Endothelial cell of umbilical vein (primary cell): Measurements from ENCODE around the gene NHLH2. TPM values are rescaled to one million over a fixed set of nuclear protein-coding genes. Genes with fewer than 3 reads are reported as not detected.

Experiments
- BruUV-seq: library from RNA; stranded (reverse); fragments of 400-500 nt; replicated peaks from 2 replicates; lab custom pipeline; 2021; lab: Mats Ljungman, UMichigan
- CTCF ChIA-PET: fragments of 300-600, 350-600 bp; sonication (Branson Sonifier 250); formaldehyde crosslinking; loops from one replicate; lab custom pipeline; 2021; ENCODE audit warnings: antibody characterized with exemption, inconsistent platforms; lab: Charles Lee
- POLR2A ChIA-PET: fragments of 300-600, 350-600 bp; sonication (Branson Sonifier 250); formaldehyde crosslinking; loops from one replicate; lab custom pipeline; 2021; ENCODE audit warnings: antibody characterized with exemption, inconsistent platforms; lab: Charles Lee
- DNase-seq: peaks from one replicate; pipeline ENCODE4 v3.0.0-alpha.2; 2011; ENCODE audit warnings: low read depth, low spot score
- FAIRE-seq: peaks from 2 replicates; lab custom pipeline; 2011; peaks lifted over from hg19 to GRCh38; lab: Jason Lieb, UNC
- H2AFZ ChIP-seq: 2 replicates; pipeline ENCODE4 v1.6.0; 2012; ENCODE audit warnings: low read depth, low read length, control low read depth, inconsistent platforms
- H3K27ac ChIP-seq: 2 replicates; pipeline ENCODE4 v1.5.1; 2011; ENCODE audit warnings: low read depth, mild to moderate bottlenecking, control low read depth, low read length, moderate library complexity; ENCODE audit not compliant: insufficient read depth
- H3K27me3 ChIP-seq, 2 experiments: 2 replicates each; pipeline versions ENCODE4 v1.6.0 to v1.6.1; 2011; ENCODE audit warnings: low read length in 2 of 2, mixed read lengths in 1 of 2; ENCODE audit not compliant: control insufficient read depth in 2 of 2, insufficient read depth in 2 of 2
- H3K36me3 ChIP-seq, 2 experiments: 2 replicates in 1 of 2; 3 replicates in 1 of 2; pipeline ENCODE4 v1.5.1; 2011; ENCODE audit warnings: low read length in 2 of 2, mild to moderate bottlenecking in 1 of 2, moderate library complexity in 1 of 2; ENCODE audit not compliant: control insufficient read depth in 2 of 2, insufficient read depth in 2 of 2; ENCODE audit errors: extremely low read depth in 1 of 2
- H3K4me1 ChIP-seq: 3 replicates; pipeline ENCODE4 v1.5.1; 2011; ENCODE audit warnings: mild to moderate bottlenecking, low read length; ENCODE audit not compliant: control insufficient read depth, insufficient read depth; ENCODE audit errors: extremely low read depth
- H3K4me2 ChIP-seq: 2 replicates; pipeline ENCODE4 v1.6.1; 2011; ENCODE audit warnings: low read length, control low read depth, mixed read lengths; ENCODE audit not compliant: insufficient read depth
- H3K4me3 ChIP-seq, 3 experiments: fragments of 200-600 bp in 1 of 3; sonication (generic), shearing (Covaris generic) in 1 of 3; replicated peaks in 1 of 3; 2 replicates each; pipeline ENCODE4 v1.5.1; 2011 to 2016; ENCODE audit warnings: control low read depth in 3 of 3, low read length in 3 of 3, mild to moderate bottlenecking in 2 of 3, inconsistent platforms in 1 of 3, low read depth in 1 of 3, moderate library complexity in 1 of 3; ENCODE audit not compliant: insufficient read depth in 1 of 3
- H3K79me2 ChIP-seq: 2 replicates; pipeline ENCODE4 v1.6.0; 2012; ENCODE audit warnings: low read length, inconsistent platforms; ENCODE audit not compliant: control insufficient read depth, insufficient read depth
- H3K9ac ChIP-seq: replicated peaks from 2 replicates; pipeline ENCODE3; 2011; ENCODE audit warnings: low read length, control low read depth; ENCODE audit not compliant: insufficient read depth; ENCODE audit errors: extremely low read depth
- H3K9me1 ChIP-seq: replicated peaks from 3 replicates; pipeline ENCODE4 v1.6.0; 2011; ENCODE audit warnings: mild to moderate bottlenecking, low read length; ENCODE audit not compliant: control insufficient read depth, insufficient read depth; ENCODE audit errors: extremely low read depth
- H3K9me3 ChIP-seq: replicated peaks from 2 replicates; pipeline ENCODE4 v1.5.1; 2012; ENCODE audit warnings: low read length, inconsistent platforms; ENCODE audit not compliant: control insufficient read depth, insufficient read depth
- H4K20me1 ChIP-seq: replicated peaks from 2 replicates; pipeline ENCODE3; 2011; ENCODE audit warnings: mild to moderate bottlenecking, low read length; ENCODE audit not compliant: control insufficient read depth, insufficient read depth; ENCODE audit errors: extremely low read depth
- EZH2 ChIP-seq: IDR thresholded peaks from 2 replicates; pipeline ENCODE4 v1.6.1; 2012; ENCODE audit warnings: borderline replicate concordance, low read depth, mild to moderate bottlenecking, moderate library complexity, low read length, inconsistent platforms; ENCODE audit not compliant: severe bottlenecking
- FOS ChIP-seq: IDR thresholded peaks from 2 replicates; pipeline ENCODE4 v1.6.1; 2011; ENCODE audit warnings: mild to moderate bottlenecking, low read length, moderate library complexity, borderline replicate concordance; ENCODE audit not compliant: insufficient read depth
- GATA2 ChIP-seq: IDR thresholded peaks from 2 replicates; pipeline ENCODE4 v1.7.0; 2011; ENCODE audit warnings: low read depth, mild to moderate bottlenecking, moderate library complexity, mixed read lengths, low read length; ENCODE audit not compliant: insufficient read length, insufficient read depth
- JUN ChIP-seq: IDR thresholded peaks from 2 replicates; pipeline ENCODE4 v1.6.1; 2011; ENCODE audit warnings: borderline replicate concordance, low read depth; ENCODE audit not compliant: insufficient read length, insufficient read depth
- MYC ChIP-seq: IDR thresholded peaks from one replicate; pipeline ENCODE4 v1.6.1; 2011; ENCODE audit warnings: mild to moderate bottlenecking, low read depth, low read length
- dilution Hi-C: fragments of 300-500 bp; cut with MboI; formaldehyde crosslinking; loops from one replicate; pipeline ENCODE4 v1.15.0; 2019; ENCODE audit warnings: low sequenced_read_pairs; ENCODE audit not compliant: extremely low pct_ligation_motif_present
- intact Hi-C: fragments of 100-400 bp; cut with micrococcal nuclease; formaldehyde crosslinking; loops from one replicate; pipeline ENCODE4 v1.10.0; 2022
- polyA plus RNA-seq, 4 experiments: library from polyadenylated mRNA; depleted of rRNA in 3 of 4; stranded (reverse) in 3 of 4; unstranded in 1 of 4; fragments of >200 nt; gene quantifications; 2 replicates each; pipeline versions ENCODE4 v1.2.1 to v1.2.3, GENCODE V29; 2011 to 2012; ENCODE audit warnings: missing spikeins in 1 of 4
- total RNA-seq: library from RNA; stranded (reverse); gene quantifications from 2 replicates; pipeline ENCODE4 v1.2.3, GENCODE V29; 2021
- TF ChIP-seq, protein P1 (sequence below): IDR thresholded peaks from 2 replicates; pipeline ENCODE4 v1.6.1; 2011; ENCODE audit not compliant: insufficient read depth, insufficient read length
- TF ChIP-seq, protein P2 (sequence below), 2 donors: IDR thresholded peaks; 1 replicate in 1 of 2; 2 replicates in 1 of 2; pipeline ENCODE4 v1.5.1; 2011; ENCODE audit warnings: low read length in 2 of 2, mild to moderate bottlenecking in 2 of 2, moderate library complexity in 2 of 2, control low read depth in 1 of 2, inconsistent platforms in 1 of 2, low read depth in 1 of 2; ENCODE audit not compliant: insufficient read depth in 1 of 2; ENCODE audit errors: extremely low read depth in 1 of 2

Gene NHLH2
- total and polyA plus RNA-seq, 2 donors (not counting 3 experiments of a cell fraction or from before 2014, with no cell fraction given) = not detected

DNA sequence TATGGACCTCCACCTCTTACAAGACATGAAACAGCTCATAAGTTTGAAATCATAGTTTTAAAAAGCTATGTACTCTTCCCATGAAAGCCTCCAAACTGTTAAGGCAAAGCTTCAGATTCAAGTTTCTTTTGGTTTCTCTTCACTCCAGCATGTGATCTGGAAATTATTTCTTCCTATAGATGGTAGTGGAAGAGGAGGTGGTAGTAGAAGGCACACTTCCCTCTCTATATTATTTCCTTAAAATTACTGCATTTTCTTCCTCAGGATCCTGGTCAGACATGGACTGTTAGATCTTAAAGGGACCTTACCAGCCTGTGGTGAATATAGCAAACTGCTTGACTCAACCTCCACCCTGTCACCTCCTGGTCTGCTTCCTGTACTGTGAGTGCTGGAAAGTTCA, 31.9 kb downstream of the NHLH2 start:
- FAIRE-seq (no peak), DNase-seq (no peak)
- dilution Hi-C loops (no loop called here), intact Hi-C loops (loop anchor here (5.0 kb wide), 1 partner anchor 88 kb away; no protein-coding TSS in a partner anchor)
- TF ChIP-seq MYC (no peak), GATA2 (no peak), FOS (no peak), EZH2 (no peak)
- TF ChIP-seq, protein P1, sequence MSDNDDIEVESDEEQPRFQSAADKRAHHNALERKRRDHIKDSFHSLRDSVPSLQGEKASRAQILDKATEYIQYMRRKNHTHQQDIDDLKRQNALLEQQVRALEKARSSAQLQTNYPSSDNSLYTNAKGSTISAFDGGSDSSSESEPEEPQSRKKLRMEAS = no peak
- POLR2A ChIA-PET = no interaction called here
- H3K36me3 ChIP-seq = no peaks in the 10 kb centered on the region
- no peak overlapping the region for H2AFZ ChIP-seq
- CTCF ChIA-PET = interaction anchor here (0.9 to 4.7 kb wide), 5 partner anchors 169 to 690 kb away, joined by 3 to 58 read pairs (median 18); no protein-coding TSS in a partner anchor
- H4K20me1 ChIP-seq = no peaks in the 10 kb centered on the region
- H3K4me3 ChIP-seq = no peak overlapping the region
- H3K9ac ChIP-seq = no peak overlapping the region
- peaks cover 5 to 8% of the 10 kb centered on the region in 2 experiments for H3K27me3 ChIP-seq
- BruUV-seq = no TSS peak
- no peaks in the 10 kb centered on the region for H3K9me1 ChIP-seq
- peaks cover 14% of the 10 kb centered on the region for H3K4me1 ChIP-seq
- no peak overlapping the region for H3K27ac ChIP-seq
- no peaks in the 10 kb centered on the region for H3K9me3 ChIP-seq
- H3K79me2 ChIP-seq = no peaks in the 10 kb centered on the region
- H3K4me2 ChIP-seq = no peak overlapping the region

DNA sequence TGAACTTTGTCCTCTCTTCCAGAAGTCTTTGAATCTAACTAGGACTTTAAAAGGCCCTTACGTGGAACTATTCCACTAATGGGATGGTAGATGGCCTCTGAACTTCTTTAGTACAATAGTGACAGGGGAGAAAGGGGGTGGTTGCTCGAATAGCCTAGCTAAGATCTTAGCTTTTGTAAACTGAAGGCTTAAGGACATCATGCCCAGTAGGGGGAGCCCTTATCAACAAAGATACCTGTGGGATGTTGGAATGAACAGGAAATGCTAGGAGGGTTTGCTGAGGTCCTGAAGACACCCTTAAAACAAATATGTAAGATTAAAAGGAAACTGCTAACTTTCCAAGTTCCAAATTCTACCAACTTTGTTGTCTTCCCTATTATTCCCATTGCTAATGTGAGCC, 33.2 kb downstream of the NHLH2 start:
- TF ChIP-seq, protein P2, sequence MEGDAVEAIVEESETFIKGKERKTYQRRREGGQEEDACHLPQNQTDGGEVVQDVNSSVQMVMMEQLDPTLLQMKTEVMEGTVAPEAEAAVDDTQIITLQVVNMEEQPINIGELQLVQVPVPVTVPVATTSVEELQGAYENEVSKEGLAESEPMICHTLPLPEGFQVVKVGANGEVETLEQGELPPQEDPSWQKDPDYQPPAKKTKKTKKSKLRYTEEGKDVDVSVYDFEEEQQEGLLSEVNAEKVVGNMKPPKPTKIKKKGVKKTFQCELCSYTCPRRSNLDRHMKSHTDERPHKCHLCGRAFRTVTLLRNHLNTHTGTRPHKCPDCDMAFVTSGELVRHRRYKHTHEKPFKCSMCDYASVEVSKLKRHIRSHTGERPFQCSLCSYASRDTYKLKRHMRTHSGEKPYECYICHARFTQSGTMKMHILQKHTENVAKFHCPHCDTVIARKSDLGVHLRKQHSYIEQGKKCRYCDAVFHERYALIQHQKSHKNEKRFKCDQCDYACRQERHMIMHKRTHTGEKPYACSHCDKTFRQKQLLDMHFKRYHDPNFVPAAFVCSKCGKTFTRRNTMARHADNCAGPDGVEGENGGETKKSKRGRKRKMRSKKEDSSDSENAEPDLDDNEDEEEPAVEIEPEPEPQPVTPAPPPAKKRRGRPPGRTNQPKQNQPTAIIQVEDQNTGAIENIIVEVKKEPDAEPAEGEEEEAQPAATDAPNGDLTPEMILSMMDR (IDR thresholded peaks at IDR 0.05; ENCODE audit: extremely low read depth in 1 of 2, insufficient read depth in 1 of 2, low read depth in 1 of 2, low read length in 2 of 2) = peak; percentile 61 to 70
- no peak for TF ChIP-seq JUN
- FAIRE-seq = peak; percentile 80

More for the DNA sequence above, 33.2 kb downstream of the NHLH2 start:
- BruUV-seq = no TSS peak
- H3K9ac ChIP-seq = no peak overlapping the region
- peak; percentile 62 for DNase-seq
- H3K79me2 ChIP-seq = no peaks in the 10 kb centered on the region
- peaks cover 5 to 8% of the 10 kb centered on the region in 2 experiments for H3K27me3 ChIP-seq
- no peaks in the 10 kb centered on the region for H3K9me1 ChIP-seq
- intact Hi-C loops = loop anchor here (1.0 to 5.0 kb wide), 5 partner anchors 73 to 692 kb away; no protein-coding TSS in a partner anchor
- no peak overlapping the region for H2AFZ ChIP-seq
- H3K9me3 ChIP-seq = no peaks in the 10 kb centered on the region
- ChIA-PET CTCF (interaction anchor here (0.6 to 7.3 kb wide), 28 partner anchors 8 to 692 kb away, joined by 3 to 133 read pairs (median 4); no protein-coding TSS in a partner anchor), POLR2A (no interaction called here)
- H3K4me3 ChIP-seq = no peak overlapping the region
- H3K4me2 ChIP-seq = no peak overlapping the region
- no peaks in the 10 kb centered on the region for H4K20me1 ChIP-seq
- dilution Hi-C loops = no loop called here
- H3K4me1 ChIP-seq = peaks cover 14% of the 10 kb centered on the region
- no peaks in the 10 kb centered on the region for H3K36me3 ChIP-seq
- no peak overlapping the region for H3K27ac ChIP-seq
